ENCODE results near the gene CARD9.

GRCh38 chr9:136401173-136401922 is 27.9 kb upstream of the CARD9 start:
- TF ChIP-seq EZH2phosphoT487 (IDR thresholded peaks at IDR 0.05; ENCODE audit: insufficient read depth, low read depth) (no peak), EZH2 (IDR thresholded peaks at IDR 0.05; ENCODE audit: insufficient read depth, poor library complexity, severe bottlenecking) (no peak)
